ENCODE results near the gene RMI1.

DNA sequence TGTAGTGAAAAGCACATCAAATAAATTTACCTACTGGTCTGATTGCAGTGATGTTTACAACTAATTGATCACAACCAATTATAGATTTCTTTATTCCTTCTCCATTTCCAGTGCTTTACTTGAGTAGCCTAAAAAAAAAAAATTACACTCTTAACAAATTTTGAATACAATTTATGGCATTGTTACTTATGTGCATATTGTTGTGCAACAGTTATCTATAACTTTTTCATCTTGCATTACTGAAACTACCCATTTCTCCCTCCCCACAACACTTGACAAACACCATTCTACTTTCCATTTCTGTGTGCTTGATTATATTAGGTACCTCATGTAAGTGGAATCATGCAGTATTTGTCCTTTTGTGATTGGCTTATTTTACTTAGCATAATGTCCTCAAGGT, 12.3 kb downstream of the RMI1 start:
- TF ChIP-seq, protein P1, sequence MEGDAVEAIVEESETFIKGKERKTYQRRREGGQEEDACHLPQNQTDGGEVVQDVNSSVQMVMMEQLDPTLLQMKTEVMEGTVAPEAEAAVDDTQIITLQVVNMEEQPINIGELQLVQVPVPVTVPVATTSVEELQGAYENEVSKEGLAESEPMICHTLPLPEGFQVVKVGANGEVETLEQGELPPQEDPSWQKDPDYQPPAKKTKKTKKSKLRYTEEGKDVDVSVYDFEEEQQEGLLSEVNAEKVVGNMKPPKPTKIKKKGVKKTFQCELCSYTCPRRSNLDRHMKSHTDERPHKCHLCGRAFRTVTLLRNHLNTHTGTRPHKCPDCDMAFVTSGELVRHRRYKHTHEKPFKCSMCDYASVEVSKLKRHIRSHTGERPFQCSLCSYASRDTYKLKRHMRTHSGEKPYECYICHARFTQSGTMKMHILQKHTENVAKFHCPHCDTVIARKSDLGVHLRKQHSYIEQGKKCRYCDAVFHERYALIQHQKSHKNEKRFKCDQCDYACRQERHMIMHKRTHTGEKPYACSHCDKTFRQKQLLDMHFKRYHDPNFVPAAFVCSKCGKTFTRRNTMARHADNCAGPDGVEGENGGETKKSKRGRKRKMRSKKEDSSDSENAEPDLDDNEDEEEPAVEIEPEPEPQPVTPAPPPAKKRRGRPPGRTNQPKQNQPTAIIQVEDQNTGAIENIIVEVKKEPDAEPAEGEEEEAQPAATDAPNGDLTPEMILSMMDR (IDR thresholded peaks at IDR 0.05; ENCODE audit: low read depth, low read length) = no peak
- no peak for TF ChIP-seq EZH2phosphoT487 (IDR thresholded peaks at IDR 0.05; ENCODE audit: low read depth)
